ENCODE measurements around the gene DYSF. TPM values are rescaled to one million over a fixed set of nuclear protein-coding genes. Genes with fewer than 3 reads are reported as not detected.

Gene DYSF
- total RNA-seq, 1 experiment from 2014 or later = 5.5 TPM

DNA sequence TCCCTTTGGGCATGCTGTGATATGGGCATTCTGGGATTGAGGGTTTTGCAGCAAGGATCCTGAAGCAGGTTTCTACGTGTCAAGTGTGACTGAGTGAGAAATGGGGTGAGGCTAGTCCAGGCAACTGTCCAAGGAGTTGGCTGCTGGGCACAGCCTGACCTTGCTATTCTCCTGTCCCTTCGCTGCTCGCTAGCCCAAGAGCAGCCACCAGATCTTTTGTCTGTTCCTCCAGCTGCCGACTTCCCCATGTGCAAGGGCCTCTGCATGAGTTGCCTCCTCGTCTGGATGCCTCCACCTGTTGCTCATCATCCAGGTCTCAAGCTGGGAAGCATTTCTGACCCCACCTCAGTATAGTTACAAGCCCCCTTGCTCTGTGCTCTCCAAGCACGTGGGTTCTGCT lies 71.1 kb downstream of the DYSF start:
- TF ChIP-seq, protein P1, sequence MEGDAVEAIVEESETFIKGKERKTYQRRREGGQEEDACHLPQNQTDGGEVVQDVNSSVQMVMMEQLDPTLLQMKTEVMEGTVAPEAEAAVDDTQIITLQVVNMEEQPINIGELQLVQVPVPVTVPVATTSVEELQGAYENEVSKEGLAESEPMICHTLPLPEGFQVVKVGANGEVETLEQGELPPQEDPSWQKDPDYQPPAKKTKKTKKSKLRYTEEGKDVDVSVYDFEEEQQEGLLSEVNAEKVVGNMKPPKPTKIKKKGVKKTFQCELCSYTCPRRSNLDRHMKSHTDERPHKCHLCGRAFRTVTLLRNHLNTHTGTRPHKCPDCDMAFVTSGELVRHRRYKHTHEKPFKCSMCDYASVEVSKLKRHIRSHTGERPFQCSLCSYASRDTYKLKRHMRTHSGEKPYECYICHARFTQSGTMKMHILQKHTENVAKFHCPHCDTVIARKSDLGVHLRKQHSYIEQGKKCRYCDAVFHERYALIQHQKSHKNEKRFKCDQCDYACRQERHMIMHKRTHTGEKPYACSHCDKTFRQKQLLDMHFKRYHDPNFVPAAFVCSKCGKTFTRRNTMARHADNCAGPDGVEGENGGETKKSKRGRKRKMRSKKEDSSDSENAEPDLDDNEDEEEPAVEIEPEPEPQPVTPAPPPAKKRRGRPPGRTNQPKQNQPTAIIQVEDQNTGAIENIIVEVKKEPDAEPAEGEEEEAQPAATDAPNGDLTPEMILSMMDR (conservative IDR thresholded peaks at IDR 0.05) = no peak
- Histone ChIP-seq H3K79me2 (ENCODE audit: insufficient read depth, low read length) (no peaks in the 10 kb centered on the region), H4K5ac (ENCODE audit: insufficient read length, low read depth, low read length) (no peak overlapping the region), H4K20me1 (ENCODE audit: control insufficient read depth, insufficient read depth, insufficient read length) (no peaks in the 10 kb centered on the region), H2BK20ac (ENCODE audit: low read depth, low read length, poor library complexity, severe bottlenecking) (no peak overlapping the region), H3K4me2 (ENCODE audit: insufficient read depth, insufficient read length, low read length) (no peak overlapping the region), H3K4me1 (ENCODE audit: insufficient read depth, low read length) (no peaks in the 10 kb centered on the region; the same call in 1 of the 2 replicates), H2AFZ (ENCODE audit: low read length) (no peak overlapping the region), H3K56ac (ENCODE audit: insufficient read length, low read depth, low read length) (no peak overlapping the region), H3K14ac (ENCODE audit: insufficient read depth, low read length) (no peak overlapping the region), H3K23ac (ENCODE audit: insufficient read length, low read depth, low read length) (no peak overlapping the region), H2BK5ac (ENCODE audit: insufficient read length, low read length) (no peak overlapping the region), H3K27ac (ENCODE audit: insufficient read length, low read depth, low read length) (no peak overlapping the region), H3K23me2 (ENCODE audit: insufficient read length, low read depth, low read length, poor library complexity, severe bottlenecking) (no peaks in the 10 kb centered on the region), H3K9me3 (ENCODE audit: control insufficient read depth, low read depth, low read length) (no peaks in the 10 kb centered on the region), H2AK5ac (ENCODE audit: insufficient read length, low read length) (no peak overlapping the region), H3K27me3 (ENCODE audit: insufficient read depth, low read length) (no peaks in the 10 kb centered on the region), H3K4ac (ENCODE audit: low read depth, low read length) (no peak overlapping the region), H2BK120ac (ENCODE audit: low read depth, low read length, poor library complexity, severe bottlenecking) (no peak overlapping the region), H2BK15ac (ENCODE audit: low read depth, low read length) (no peak overlapping the region), H3K79me1 (ENCODE audit: insufficient read depth, low read depth, low read length, poor library complexity, severe bottlenecking) (no peaks in the 10 kb centered on the region), H2BK12ac (ENCODE audit: insufficient read length, low read depth, low read length) (no peak overlapping the region), H4K8ac (replicated peaks; ENCODE audit: insufficient read length, low read depth, low read length) (no peak overlapping the region), H3T11ph (ENCODE audit: low read length) (no peak overlapping the region), H4K91ac (ENCODE audit: insufficient read length, low read depth, low read length) (no peak overlapping the region), H3K9ac (ENCODE audit: extremely low read depth, insufficient read length, low read length) (no peak overlapping the region), H3K18ac (ENCODE audit: insufficient read length, low read depth, low read length) (no peak overlapping the region)
- H3K9me3 Mint-ChIP-seq = no peaks in the 10 kb centered on the region
- peaks cover 27 to 30% of the 10 kb centered on the region in 2 experiments for H3K4me1 Mint-ChIP-seq
- WGBS (ENCODE audit: extremely low coverage, insufficient read length, low lambda C conversion rate) = no CpG with 5 or more reads among the region's 6 CpGs
- no peak overlapping the region for H3K27ac Mint-ChIP-seq
- peaks cover 0 to 1% (median 0%) of the 10 kb centered on the region in 3 experiments; a peak in 2 of 7 replicates for H3K36me3 Mint-ChIP-seq (ENCODE audit: insufficient read depth in 1 of 3, low read depth in 3 of 3)
- H3K27me3 Mint-ChIP-seq (ENCODE audit: low read depth) = peaks cover 3% of the 10 kb centered on the region
- DNase-seq = peak; percentile 19
- H3K4me3 Mint-ChIP-seq = no peak overlapping the region

All from H9 (cell line).